H1 (cell line): ENCODE data around the gene DOK6. TPM values are rescaled to one million over a fixed set of nuclear protein-coding genes. Genes with fewer than 3 reads are reported as not detected.

Experiments
- CTCF ChIA-PET: fragments of 300-600 bp; sonication (Branson Sonifier 250); formaldehyde crosslinking; loops from one replicate; lab custom pipeline; 2021; ENCODE audit not compliant: partially characterized antibody; lab: Charles Lee
- POLR2A ChIA-PET: fragments of 300-600 bp; sonication (Branson Sonifier 250); formaldehyde crosslinking; loops from one replicate; lab custom pipeline; 2021; ENCODE audit warnings: inconsistent platforms; ENCODE audit not compliant: partially characterized antibody; lab: Charles Lee
- DNase-seq, 2 experiments: peaks; one replicate each; pipeline versions ENCODE4 v3.0.0 to v3.0.0-alpha.2; 2010 to 2022; ENCODE audit warnings: low spot score in 2 of 2, low read depth in 1 of 2, mixed read lengths in 1 of 2
- FAIRE-seq: peaks from 2 replicates; lab custom pipeline; 2011; peaks lifted over from hg19 to GRCh38; lab: Jason Lieb, UNC
- H2AFZ ChIP-seq: 2 replicates; pipeline ENCODE4 v1.8.1; 2012; ENCODE audit warnings: low read length, inconsistent platforms
- H2AK5ac ChIP-seq: 2 replicates; pipeline ENCODE4 v1.6.1; 2013; ENCODE audit warnings: low read depth, low read length
- H2BK120ac ChIP-seq: replicated peaks from 2 replicates; pipeline ENCODE3; 2013; ENCODE audit warnings: low read depth, low read length, inconsistent platforms
- H2BK12ac ChIP-seq: 2 replicates; pipeline ENCODE4 v1.6.1; 2013; ENCODE audit warnings: low read depth, low read length
- H2BK15ac ChIP-seq: 2 replicates; pipeline ENCODE4 v1.6.1; 2013; ENCODE audit warnings: low read length
- H2BK20ac ChIP-seq: 2 replicates; pipeline ENCODE4 v1.6.1; 2013; ENCODE audit warnings: low read length
- H2BK5ac ChIP-seq: 2 replicates; pipeline ENCODE4 v1.6.1; 2013; ENCODE audit warnings: low read depth, low read length
- H3K14ac ChIP-seq: 2 replicates; pipeline ENCODE4 v1.6.1; 2013; ENCODE audit warnings: inconsistent platforms; ENCODE audit not compliant: insufficient read length
- H3K18ac ChIP-seq: 2 replicates; pipeline ENCODE4 v1.6.1; 2013; ENCODE audit warnings: low read length; ENCODE audit errors: extremely low read depth
- H3K23ac ChIP-seq: 2 replicates; pipeline ENCODE4 v1.6.1; 2013; ENCODE audit warnings: inconsistent platforms; ENCODE audit not compliant: insufficient read length
- H3K23me2 ChIP-seq: 2 replicates; pipeline ENCODE4 v1.6.1; 2013; ENCODE audit warnings: low read depth, low read length
- H3K27ac ChIP-seq: 2 replicates; pipeline ENCODE4 v1.6.1; 2011; ENCODE audit warnings: low read depth, low read length, inconsistent platforms
- H3K27me3 ChIP-seq, 4 experiments: replicated peaks in 1 of 4; 1 replicate in 1 of 4; 2 replicates in 3 of 4; pipeline versions ENCODE4 v1.6.1 to v1.8.1; 2011 to 2013; ENCODE audit warnings: low read length in 3 of 4, mild to moderate bottlenecking in 3 of 4, inconsistent platforms in 2 of 4, mixed read lengths in 2 of 4, moderate library complexity in 1 of 4; ENCODE audit not compliant: control insufficient read depth in 3 of 4, insufficient read depth in 3 of 4; ENCODE audit errors: extremely low read depth in 1 of 4
- H3K36me3 ChIP-seq, 4 experiments: 2 replicates each; pipeline versions ENCODE4 v1.6.1 to v1.8.1; 2011 to 2013; ENCODE audit warnings: mild to moderate bottlenecking in 4 of 4, low read length in 3 of 4, moderate library complexity in 2 of 4, control low read depth in 1 of 4, inconsistent platforms in 1 of 4; ENCODE audit not compliant: insufficient read depth in 4 of 4, control insufficient read depth in 2 of 4
- H3K4ac ChIP-seq: replicated peaks from 2 replicates; pipeline ENCODE3; 2013; ENCODE audit warnings: low read length, low read depth, mixed read lengths, inconsistent platforms; ENCODE audit not compliant: insufficient read length
- H3K4me1 ChIP-seq, 4 experiments: replicated peaks in 1 of 4; 1 replicate in 1 of 4; 2 replicates in 3 of 4; pipeline versions ENCODE4 v1.6.1 to v1.8.1; 2011 to 2013; ENCODE audit warnings: low read length in 3 of 4, inconsistent platforms in 2 of 4, mixed read lengths in 1 of 4; ENCODE audit not compliant: insufficient read depth in 4 of 4, control insufficient read depth in 3 of 4
- H3K4me2 ChIP-seq, 2 experiments: 2 replicates each; pipeline versions ENCODE4 v1.6.1 to v1.8.1; 2011 to 2013; ENCODE audit warnings: low read depth in 2 of 2, low read length in 2 of 2, control low read depth in 1 of 2, inconsistent platforms in 1 of 2, mild to moderate bottlenecking in 1 of 2; ENCODE audit not compliant: insufficient read depth in 1 of 2
- H3K4me3 ChIP-seq, 4 experiments: fragments of 200-600, 300-600 bp in 1 of 4; sonication (generic), shearing (Covaris generic), sonication (Bioruptor Twin) in 1 of 4; 2 replicates each; pipeline versions ENCODE4 v1.5.1 to v1.8.1; 2011 to 2016; ENCODE audit warnings: low read length in 4 of 4, low read depth in 3 of 4, control low read depth in 2 of 4, inconsistent platforms in 2 of 4, mild to moderate bottlenecking in 2 of 4, mixed read lengths in 1 of 4, moderate library complexity in 1 of 4; ENCODE audit not compliant: insufficient read depth in 2 of 4; ENCODE audit errors: extremely low read depth in 1 of 4
- H3K56ac ChIP-seq: replicated peaks from 2 replicates; pipeline ENCODE3; 2013; ENCODE audit warnings: low read depth, mild to moderate bottlenecking, mixed read lengths, low read length, inconsistent platforms; ENCODE audit not compliant: insufficient read length
- H3K79me1 ChIP-seq: 2 replicates; pipeline ENCODE4 v1.6.1; 2013; ENCODE audit warnings: low read depth, low read length, control low read depth
- H3K79me2 ChIP-seq, 2 experiments: 2 replicates each; pipeline versions ENCODE4 v1.6.1 to v1.8.1; 2012 to 2013; ENCODE audit warnings: low read length in 2 of 2, mild to moderate bottlenecking in 2 of 2, inconsistent platforms in 1 of 2; ENCODE audit not compliant: insufficient read depth in 2 of 2, control insufficient read depth in 1 of 2
- H3K9ac ChIP-seq, 4 experiments: replicated peaks in 1 of 4; 1 replicate in 1 of 4; 2 replicates in 3 of 4; pipeline versions ENCODE4 v1.6.1 to v1.8.1; 2011 to 2013; ENCODE audit warnings: low read depth in 3 of 4, low read length in 3 of 4, control low read depth in 2 of 4, mild to moderate bottlenecking in 2 of 4, moderate library complexity in 2 of 4, inconsistent platforms in 1 of 4; ENCODE audit errors: extremely low read depth in 1 of 4
- H3K9me3 ChIP-seq, 2 experiments: 2 replicates each; pipeline versions ENCODE4 v1.6.1 to v1.8.1; 2012 to 2013; ENCODE audit warnings: mild to moderate bottlenecking in 2 of 2, moderate library complexity in 2 of 2, control low read depth in 1 of 2, inconsistent platforms in 1 of 2, low read depth in 1 of 2, low read length in 1 of 2, mixed read lengths in 1 of 2; ENCODE audit not compliant: insufficient read depth in 2 of 2
- H4K20me1 ChIP-seq, 2 experiments: replicated peaks in 1 of 2; 2 replicates each; pipeline versions ENCODE3 to v1.8.1; 2011 to 2013; ENCODE audit warnings: inconsistent platforms in 2 of 2, low read length in 2 of 2, mild to moderate bottlenecking in 1 of 2; ENCODE audit not compliant: insufficient read depth in 2 of 2, control insufficient read depth in 1 of 2
- H4K5ac ChIP-seq: 2 replicates; pipeline ENCODE4 v1.6.1; 2013; ENCODE audit warnings: low read length, low read depth, mixed read lengths, inconsistent platforms; ENCODE audit not compliant: insufficient read length
- H4K8ac ChIP-seq: 2 replicates; pipeline ENCODE4 v1.8.0; 2013; ENCODE audit warnings: mild to moderate bottlenecking, moderate library complexity, low read length, inconsistent platforms; ENCODE audit not compliant: insufficient read depth; ENCODE audit errors: extremely low read depth
- H4K91ac ChIP-seq: replicated peaks from 2 replicates; pipeline ENCODE3; 2013; ENCODE audit warnings: low read length, mixed read lengths, inconsistent platforms; ENCODE audit not compliant: insufficient read length
- CREB1 ChIP-seq: IDR thresholded peaks from 2 replicates; pipeline ENCODE4 v1.6.1; 2012; ENCODE audit warnings: inconsistent platforms
- CTBP2 ChIP-seq: IDR thresholded peaks from 2 replicates; pipeline ENCODE4 v1.7.0; 2011; ENCODE audit warnings: borderline replicate concordance, mild to moderate bottlenecking, moderate library complexity, mixed read lengths, low read length; ENCODE audit not compliant: insufficient read depth, insufficient read length
- FOSL1 ChIP-seq: IDR thresholded peaks from 2 replicates; pipeline ENCODE4 v1.6.1; 2011; ENCODE audit warnings: mild to moderate bottlenecking, low read depth, low read length, moderate library complexity; ENCODE audit not compliant: insufficient read depth
- POU5F1 ChIP-seq: IDR thresholded peaks from 2 replicates; pipeline ENCODE4 v1.6.1; 2011; ENCODE audit warnings: low read depth, mild to moderate bottlenecking, low read length, moderate library complexity
- SIRT6 ChIP-seq: IDR thresholded peaks from one replicate; pipeline ENCODE4 v1.7.1; 2012; ENCODE audit warnings: low read length, inconsistent platforms
- WGBS, 2 experiments: shearing (Covaris generic) in 1 of 2; methylation state at CpG; one replicate each; pipeline versions ENCODE4 v1.1.6 to v1.1.7; 2013 to 2015; ENCODE audit warnings: low lambda C conversion rate in 2 of 2, mixed read lengths in 2 of 2, inconsistent platforms in 1 of 2, low coverage in 1 of 2, missing lambda C conversion rate in 1 of 2; ENCODE audit not compliant: insufficient replicate concordance in 2 of 2, insufficient coverage in 1 of 2, insufficient read length in 1 of 2; ENCODE audit errors: extremely low coverage in 1 of 2, missing lambda C conversion rate in 1 of 2; 5-methylcytosine and 5-hydroxymethylcytosine counted together
- polyA plus RNA-seq, 7 experiments: library from polyadenylated mRNA; depleted of rRNA in 3 of 7; stranded (reverse) in 5 of 7; unstranded in 2 of 7; fragments of >200 nt in 5 of 7; fragments of 200-250 nt in 2 of 7; gene quantifications; 1 replicate in 5 of 7; 2 replicates in 1 of 7; 4 replicates in 1 of 7; pipeline versions ENCODE4 v1.2.1 to v1.2.3, GENCODE V29; 2011 to 2013; ENCODE audit warnings: missing spikeins in 2 of 7, mixed read lengths in 2 of 7
- total RNA-seq: library from RNA; stranded (reverse); fragmentation: NEBNext Ultra II Directional; extraction: Animal tissue kit (Norgen Biotek cat#: 25700); gene quantifications from 2 replicates; pipeline ENCODE4 v1.2.1, GENCODE V29; 2021

The DOK6 gene
- total and polyA plus RNA-seq, 2 of the 8 experiments (the other 6 are each of a cell fraction or from before 2014, with no cell fraction given), result 0.33 to 0.50 TPM

DNA sequence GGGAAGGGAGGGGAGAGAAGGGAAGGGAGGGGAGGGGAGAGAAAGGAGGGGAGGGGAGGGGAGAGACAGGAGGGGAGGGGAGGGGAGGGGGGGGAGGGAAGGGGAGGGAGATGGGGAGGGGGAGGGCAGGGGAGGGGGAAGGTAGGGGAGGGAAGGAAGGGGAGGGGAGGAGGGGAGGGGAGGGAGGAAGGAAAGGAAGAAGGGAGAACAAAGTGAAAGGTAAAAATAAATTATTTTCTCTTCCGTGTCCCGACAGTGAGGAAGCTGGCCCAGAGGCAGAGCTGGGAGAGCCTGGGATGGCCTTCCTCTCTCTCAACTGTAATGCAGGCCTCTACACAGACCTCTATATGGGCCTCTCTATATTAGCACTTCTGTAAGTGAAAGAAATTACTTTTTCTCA is 493.8 kb downstream of the DOK6 start:
- H2BK5ac ChIP-seq, result no peak overlapping the region
- no peak for TF ChIP-seq SIRT6
- TF ChIP-seq FOSL1, result no peak
- TF ChIP-seq CREB1, result no peak
- no peak for TF ChIP-seq POU5F1
- no peak for TF ChIP-seq CTBP2
- TF ChIP-seq, all 59 proteins: peak for 0

More for the DNA sequence above, 493.8 kb downstream of the DOK6 start:
- WGBS, 2 experiments, result 100% methylated on average over 2 of the region's 2 CpGs; no CpG with 5 or more reads in 1 of the 2 experiments
- no peak overlapping the region for H3K4me3 ChIP-seq
- H3K36me3 ChIP-seq, result no peaks in the 10 kb centered on the region
- H3K23ac ChIP-seq, result no peak overlapping the region
- no peak overlapping the region for H4K5ac ChIP-seq
- no peaks in the 10 kb centered on the region; the same call in 1 of the 2 replicates for H3K23me2 ChIP-seq
- no peak overlapping the region for H3K56ac ChIP-seq
- H3K9me3 ChIP-seq, result no peaks in the 10 kb centered on the region
- no peaks in the 10 kb centered on the region for H3K4me1 ChIP-seq
- ChIA-PET CTCF (no interaction called here), POLR2A (no interaction called here)
- no peak for FAIRE-seq
- no peak overlapping the region for H3K14ac ChIP-seq
- no peak for DNase-seq
- H3K27ac ChIP-seq, result no peak overlapping the region
- no peaks in the 10 kb centered on the region for H3K79me1 ChIP-seq
- no peak overlapping the region for H2BK12ac ChIP-seq
- no peak overlapping the region for H3K9ac ChIP-seq
- no peak overlapping the region for H3K4me2 ChIP-seq
- H2BK15ac ChIP-seq, result no peak overlapping the region
- H2BK20ac ChIP-seq, result no peak overlapping the region
- H3K79me2 ChIP-seq, result no peaks in the 10 kb centered on the region
- no peak overlapping the region for H3K18ac ChIP-seq
- H3K27me3 ChIP-seq, result no peaks in the 10 kb centered on the region
- H2AFZ ChIP-seq, result no peak overlapping the region
- H3K4ac ChIP-seq, result no peak overlapping the region
- no peak overlapping the region for H4K8ac ChIP-seq
- no peak overlapping the region for H2BK120ac ChIP-seq
- H4K20me1 ChIP-seq, result no peaks in the 10 kb centered on the region
- H2AK5ac ChIP-seq, result no peak overlapping the region
- H4K91ac ChIP-seq, result no peak overlapping the region
